ENCODE measurements around the gene SSR3. TPM values are rescaled to one million over a fixed set of nuclear protein-coding genes. Genes with fewer than 3 reads are reported as not detected.

The SSR3 gene
- total and polyA plus RNA-seq, 2 donors (not counting 1 experiment from before 2014, with no cell fraction given): 159 to 355 TPM

DNA sequence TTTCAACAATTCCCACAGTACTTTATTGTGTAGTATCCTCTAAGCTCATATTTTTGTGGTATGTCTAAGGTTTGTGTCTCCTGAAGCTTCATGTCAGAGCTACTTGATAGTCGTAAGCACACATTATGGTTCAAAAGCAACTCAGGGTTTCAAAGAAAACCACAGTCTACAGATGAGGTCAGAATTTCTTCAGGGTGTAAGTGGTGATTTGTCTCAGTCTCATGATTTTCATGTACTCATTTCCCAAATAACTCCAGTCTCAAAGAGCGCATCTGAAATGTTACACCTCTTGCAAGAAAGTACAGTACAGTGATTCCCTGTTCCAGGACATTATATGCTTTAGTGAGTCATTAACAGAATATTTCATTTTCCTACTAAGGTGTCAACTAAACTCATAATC is 47.5 kb upstream of the SSR3 start:
- Histone ChIP-seq H2AFZ (ENCODE audit: low read length) (no peak overlapping the region), H3K27ac (ENCODE audit: insufficient read depth, low read length) (no peak overlapping the region), H3K27me3 (ENCODE audit: control insufficient read depth, insufficient read depth, low read length) (no peaks in the 10 kb centered on the region), H3K4me1 (ENCODE audit: control insufficient read depth, extremely low read depth, insufficient read depth, low read length) (peaks cover 2% of the 10 kb centered on the region), H3K9me3 (ENCODE audit: control insufficient read depth, insufficient read depth, low read depth, low read length) (no peaks in the 10 kb centered on the region), H3K79me2 (ENCODE audit: control insufficient read depth, insufficient read depth, low read length) (no peaks in the 10 kb centered on the region), H4K20me1 (ENCODE audit: control insufficient read depth, extremely low read depth, insufficient read depth, low read length) (no peaks in the 10 kb centered on the region), H3K4me3 (replicated peaks in 1 of 4; ENCODE audit: control extremely low read depth in 1 of 4, insufficient read depth in 1 of 4, low read depth in 3 of 4, low read length in 4 of 4) (no peak overlapping the region), H3K9ac (ENCODE audit: insufficient read depth, low read length) (no peak overlapping the region), H3K4me2 (ENCODE audit: extremely low read depth, insufficient read depth, low read length) (no peak overlapping the region), H3K36me3 (ENCODE audit: control insufficient read depth, insufficient read depth, low read length) (no peaks in the 10 kb centered on the region)
- DNase-seq (ENCODE audit: low read depth in 2 of 2): peak; percentile 16 to 75
- TF ChIP-seq EZH2 (IDR thresholded peaks at IDR 0.05; ENCODE audit: low read length, missing control alignments): no peak
- TF ChIP-seq CTCF (conservative IDR thresholded peaks at IDR 0.05 in 1 of 2, IDR thresholded peaks at IDR 0.05 in 1 of 2; ENCODE audit: low read depth in 1 of 2, low read length in 2 of 2): no peak

GRCh38 chr3:156601497-156601896 is 46.6 kb upstream of the SSR3 start:
- Histone ChIP-seq H3K4me2 (ENCODE audit: extremely low read depth, insufficient read depth, low read length) (no peak overlapping the region), H3K4me1 (ENCODE audit: control insufficient read depth, extremely low read depth, insufficient read depth, low read length) (peaks cover 2% of the 10 kb centered on the region), H3K4me3 (replicated peaks in 1 of 4; ENCODE audit: control extremely low read depth in 1 of 4, insufficient read depth in 1 of 4, low read depth in 3 of 4, low read length in 4 of 4) (no peak overlapping the region), H3K27ac (ENCODE audit: insufficient read depth, low read length) (no peak overlapping the region), H3K9me3 (ENCODE audit: control insufficient read depth, insufficient read depth, low read depth, low read length) (no peaks in the 10 kb centered on the region), H3K36me3 (ENCODE audit: control insufficient read depth, insufficient read depth, low read length) (no peaks in the 10 kb centered on the region), H3K79me2 (ENCODE audit: control insufficient read depth, insufficient read depth, low read length) (no peaks in the 10 kb centered on the region), H3K9ac (ENCODE audit: insufficient read depth, low read length) (no peak overlapping the region), H3K27me3 (ENCODE audit: control insufficient read depth, insufficient read depth, low read length) (no peaks in the 10 kb centered on the region), H4K20me1 (ENCODE audit: control insufficient read depth, extremely low read depth, insufficient read depth, low read length) (no peaks in the 10 kb centered on the region), H2AFZ (ENCODE audit: low read length) (no peak overlapping the region)
- no peak for DNase-seq (ENCODE audit: low read depth in 2 of 2)
- TF ChIP-seq EZH2 (IDR thresholded peaks at IDR 0.05; ENCODE audit: low read length, missing control alignments) (no peak), CTCF (conservative IDR thresholded peaks at IDR 0.05 in 1 of 2, IDR thresholded peaks at IDR 0.05 in 1 of 2; ENCODE audit: low read depth in 1 of 2, low read length in 2 of 2) (no peak)

DNA sequence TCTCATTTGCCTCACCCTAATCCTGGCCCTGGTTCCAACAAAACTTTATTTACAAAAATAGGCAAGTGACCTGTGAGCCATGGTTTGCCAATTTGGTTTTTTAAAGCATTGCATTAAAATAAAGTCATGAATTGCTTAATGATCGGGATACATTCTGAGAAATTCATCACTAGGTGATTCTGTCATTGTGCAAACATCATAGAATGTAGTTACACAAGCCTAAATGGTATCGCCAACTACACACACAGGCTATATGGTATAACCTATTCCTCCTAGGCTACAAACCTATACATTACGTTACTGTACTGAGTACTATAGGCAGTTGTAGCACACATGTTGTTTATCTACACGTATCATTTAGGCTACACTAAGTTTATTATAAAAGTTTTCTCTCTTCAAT is 45.9 kb upstream of the SSR3 start:
- Histone ChIP-seq H3K27ac (ENCODE audit: insufficient read depth, low read length) (no peak overlapping the region), H3K36me3 (ENCODE audit: control insufficient read depth, insufficient read depth, low read length) (no peaks in the 10 kb centered on the region)

More for the DNA sequence above, 45.9 kb upstream of the SSR3 start:
- Histone ChIP-seq H3K9ac (ENCODE audit: insufficient read depth, low read length) (no peak overlapping the region), H3K27me3 (ENCODE audit: control insufficient read depth, insufficient read depth, low read length) (no peaks in the 10 kb centered on the region), H3K4me2 (ENCODE audit: extremely low read depth, insufficient read depth, low read length) (no peak overlapping the region), H3K4me3 (replicated peaks in 1 of 4; ENCODE audit: control extremely low read depth in 1 of 4, insufficient read depth in 1 of 4, low read depth in 3 of 4, low read length in 4 of 4) (no peak overlapping the region), H3K4me1 (ENCODE audit: control insufficient read depth, extremely low read depth, insufficient read depth, low read length) (peaks cover under 1% of the 10 kb centered on the region), H3K9me3 (ENCODE audit: control insufficient read depth, insufficient read depth, low read depth, low read length) (no peaks in the 10 kb centered on the region), H3K79me2 (ENCODE audit: control insufficient read depth, insufficient read depth, low read length) (no peaks in the 10 kb centered on the region), H4K20me1 (ENCODE audit: control insufficient read depth, extremely low read depth, insufficient read depth, low read length) (no peaks in the 10 kb centered on the region), H2AFZ (ENCODE audit: low read length) (no peak overlapping the region)
- no peak for DNase-seq (ENCODE audit: low read depth in 2 of 2)
- TF ChIP-seq CTCF (conservative IDR thresholded peaks at IDR 0.05 in 1 of 2, IDR thresholded peaks at IDR 0.05 in 1 of 2; ENCODE audit: low read depth in 1 of 2, low read length in 2 of 2) (no peak), EZH2 (IDR thresholded peaks at IDR 0.05; ENCODE audit: low read length, missing control alignments) (no peak)
